SK-N-SH (cell line): Measurements from ENCODE around the gene GRK3. TPM values are rescaled to one million over a fixed set of nuclear protein-coding genes. Genes with fewer than 3 reads are reported as not detected.
A peak's percentile ranks its signal among the peaks of the same experiment; 100 is the strongest.

Source experiments
- CTCF ChIA-PET: fragments of 300-600, 350-600 bp; formaldehyde crosslinking; extraction: SDS; loops from one replicate; lab custom pipeline; 2021; lab: Yijun Ruan, JAX
- POLR2A ChIA-PET: fragments of 350-600 bp; sonication (Branson Sonifier 250); formaldehyde crosslinking; extraction: SDS; loops from one replicate; lab custom pipeline; 2020; ENCODE audit warnings: antibody characterized with exemption, inconsistent platforms; lab: Yijun Ruan, JAX
- DNase-seq: peaks from one replicate; pipeline ENCODE4 v3.0.0; 2012
- H2AFZ ChIP-seq: fragments of 200-600 bp; sonication (generic); 2 replicates; pipeline ENCODE4 v1.8.1; 2016; ENCODE audit warnings: antibody characterized with exemption, mild to moderate bottlenecking, low read depth
- H3F3A ChIP-seq: fragments of 200-600 bp; sonication (generic); replicated peaks from 2 replicates; pipeline ENCODE3; 2016; ENCODE audit warnings: antibody characterized with exemption, mild to moderate bottlenecking; ENCODE audit not compliant: insufficient read depth
- H3K27ac ChIP-seq, 2 experiments: fragments of 200-500 bp in 1 of 2; fragments of 200-600 bp in 1 of 2; sonication (Bioruptor generic) in 1 of 2; sonication (generic), shearing (Covaris generic) in 1 of 2; 2 replicates each; pipeline versions ENCODE4 v1.5.1 to v1.6.1; 2014 to 2016; ENCODE audit warnings: low read depth in 2 of 2, inconsistent platforms in 1 of 2, low read length in 1 of 2, mild to moderate bottlenecking in 1 of 2, mixed read lengths in 1 of 2
- H3K27me3 ChIP-seq: fragments of 200-600 bp; sonication (generic), shearing (Covaris generic); 2 replicates; pipeline ENCODE4 v1.6.1; 2016; ENCODE audit warnings: mixed run types; ENCODE audit not compliant: insufficient read depth
- H3K36me3 ChIP-seq, 2 experiments: fragments of 200-500 bp in 1 of 2; fragments of 200-600 bp in 1 of 2; sonication (Bioruptor generic) in 1 of 2; sonication (generic) in 1 of 2; replicated peaks in 1 of 2; 2 replicates each; pipeline versions ENCODE3 to v1.5.1; 2014 to 2016; ENCODE audit warnings: low read length in 1 of 2, mild to moderate bottlenecking in 1 of 2; ENCODE audit not compliant: insufficient read depth in 2 of 2, control insufficient read depth in 1 of 2
- H3K4me1 ChIP-seq, 2 experiments: fragments of 200-500 bp in 1 of 2; fragments of 200-600 bp in 1 of 2; sonication (Bioruptor generic) in 1 of 2; sonication (generic), shearing (Covaris generic) in 1 of 2; 2 replicates each; pipeline versions ENCODE4 v1.5.1 to v1.6.1; 2014 to 2016; ENCODE audit warnings: low read depth in 1 of 2, low read length in 1 of 2, mixed run types in 1 of 2; ENCODE audit not compliant: insufficient read depth in 2 of 2, control insufficient read depth in 1 of 2
- H3K4me2 ChIP-seq: fragments of 200-600 bp; sonication (generic), shearing (Covaris generic); 2 replicates; pipeline ENCODE4 v1.6.1; 2017; ENCODE audit warnings: mixed run types
- H3K4me3 ChIP-seq, 2 experiments: fragments of 200-500 bp in 1 of 2; fragments of 200-600 bp in 1 of 2; sonication (Bioruptor generic) in 1 of 2; sonication (generic), shearing (Covaris generic) in 1 of 2; 2 replicates each; pipeline versions ENCODE4 v1.5.1 to v1.8.1; 2014 to 2016; ENCODE audit warnings: low read depth in 2 of 2, inconsistent platforms in 1 of 2, low read length in 1 of 2, mild to moderate bottlenecking in 1 of 2, mixed read lengths in 1 of 2, moderate library complexity in 1 of 2
- H3K79me2 ChIP-seq: fragments of 200-600 bp; sonication (generic); 2 replicates; pipeline ENCODE4 v1.8.1; 2017; ENCODE audit warnings: mild to moderate bottlenecking; ENCODE audit not compliant: insufficient read depth
- H3K9ac ChIP-seq: fragments of 200-600 bp; sonication (generic); 2 replicates; pipeline ENCODE4 v1.6.1; 2017; ENCODE audit warnings: mixed run types
- H3K9me2 ChIP-seq: fragments of 200-600 bp; sonication (generic); 2 replicates; pipeline ENCODE4 v1.6.1; 2017; ENCODE audit warnings: mixed run types
- H3K9me3 ChIP-seq: fragments of 200-600 bp; sonication (generic); 2 replicates; pipeline ENCODE4 v1.6.1; 2017; ENCODE audit warnings: mixed run types, mild to moderate bottlenecking, moderate library complexity
- H4K20me1 ChIP-seq: fragments of 200-600 bp; sonication (generic); 2 replicates; pipeline ENCODE4 v1.6.1; 2017; ENCODE audit warnings: mild to moderate bottlenecking, mixed run types; ENCODE audit not compliant: insufficient read depth
- CHD2 ChIP-seq: fragments of 150-350 bp; IDR thresholded peaks from 2 replicates; pipeline ENCODE4 v1.6.1; 2018; ENCODE audit warnings: low read length; ENCODE audit not compliant: partially characterized antibody
- ELF1 ChIP-seq: IDR thresholded peaks from 2 replicates; pipeline ENCODE4 v1.4.0; 2012
- EP300 ChIP-seq, 2 experiments: IDR thresholded peaks; 2 replicates each; pipeline versions ENCODE4 v1.4.0 to v1.6.1; 2012; ENCODE audit warnings: borderline replicate concordance in 1 of 2, low read depth in 1 of 2, low read length in 1 of 2
- EZH2phosphoT487 ChIP-seq: fragments of 200-600 bp; sonication (generic); IDR thresholded peaks from 2 replicates; pipeline ENCODE4 v1.6.1; 2017; ENCODE audit warnings: low read depth, mixed run types, mild to moderate bottlenecking, antibody characterized with exemption, moderate library complexity, borderline replicate concordance
- FOSL2 ChIP-seq: IDR thresholded peaks from 2 replicates; pipeline ENCODE4 v1.4.0; 2012; ENCODE audit warnings: low read depth, mild to moderate bottlenecking, moderate library complexity, borderline replicate concordance
- FOXJ3 ChIP-seq: sonication (generic); formaldehyde crosslinking; IDR thresholded peaks from 2 replicates; pipeline ENCODE4 v1.5.1; 2020; ENCODE audit warnings: mild to moderate bottlenecking, missing genetic modification reagents
- FOXM1 ChIP-seq: IDR thresholded peaks from 2 replicates; pipeline ENCODE4 v1.4.0; 2012; ENCODE audit warnings: low read depth, mild to moderate bottlenecking
- GATA2 ChIP-seq: sonication (generic); formaldehyde crosslinking; IDR thresholded peaks from 2 replicates; pipeline ENCODE4 v1.5.0; 2020; ENCODE audit warnings: mild to moderate bottlenecking, missing genetic modification reagents
- MXI1 ChIP-seq: IDR thresholded peaks from 2 replicates; pipeline ENCODE4 v1.6.1; 2012; ENCODE audit warnings: mild to moderate bottlenecking, low read depth, low read length, improper control_type of control experiment
- NFIC ChIP-seq: IDR thresholded peaks from 2 replicates; pipeline ENCODE4 v1.4.0; 2012; ENCODE audit warnings: borderline replicate concordance
- RFX5 ChIP-seq: IDR thresholded peaks from 2 replicates; pipeline ENCODE4 v1.6.1; 2012; ENCODE audit warnings: mild to moderate bottlenecking, improper control_type of control experiment, low read length
- SIN3A ChIP-seq: IDR thresholded peaks from 2 replicates; pipeline ENCODE4 v1.6.1; 2012; ENCODE audit warnings: low read depth, mild to moderate bottlenecking, low read length, moderate library complexity, borderline replicate concordance
- SMC3 ChIP-seq: IDR thresholded peaks from 2 replicates; pipeline ENCODE4 v1.6.1; 2012; ENCODE audit warnings: low read depth, low read length, improper control_type of control experiment
- TAF1 ChIP-seq: IDR thresholded peaks from 2 replicates; pipeline ENCODE4 v1.6.1; 2012; ENCODE audit warnings: low read depth, mild to moderate bottlenecking, low read length, moderate library complexity, borderline replicate concordance
- WGBS: methylation state at CpG from one replicate; pipeline ENCODE4 v1.1.6; 2017; ENCODE audit warnings: low lambda C conversion rate; 5-methylcytosine and 5-hydroxymethylcytosine counted together
- polyA plus RNA-seq, 3 experiments: library from polyadenylated mRNA; depleted of rRNA; stranded (reverse); fragments of >200 nt; gene quantifications; 2 replicates each; pipeline ENCODE4 v1.2.3, GENCODE V29; 2012
- TF ChIP-seq, protein P1 (sequence below): IDR thresholded peaks from 2 replicates; pipeline ENCODE4 v1.4.0; 2012; ENCODE audit warnings: low read depth
- TF ChIP-seq, protein P2 (sequence below): fragments of 150-350 bp; IDR thresholded peaks from 2 replicates; pipeline ENCODE4 v1.6.1; 2017; ENCODE audit warnings: antibody characterized with exemption, low read length, low read depth, borderline replicate concordance
- TF ChIP-seq, protein P3 (sequence below): IDR thresholded peaks from 2 replicates; pipeline ENCODE4 v1.6.1; 2012; ENCODE audit warnings: mild to moderate bottlenecking, low read depth, low read length, moderate library complexity
- TF ChIP-seq, protein P4 (sequence below): fragments of 200-600 bp; sonication (generic); IDR thresholded peaks from 2 replicates; pipeline ENCODE4 v1.6.1; 2017; ENCODE audit warnings: antibody characterized with exemption, mild to moderate bottlenecking, moderate library complexity

Gene GRK3
- polyA plus RNA-seq, 1 of the 3 experiments (the other 2 are of a cell fraction), result 1.3 TPM

DNA sequence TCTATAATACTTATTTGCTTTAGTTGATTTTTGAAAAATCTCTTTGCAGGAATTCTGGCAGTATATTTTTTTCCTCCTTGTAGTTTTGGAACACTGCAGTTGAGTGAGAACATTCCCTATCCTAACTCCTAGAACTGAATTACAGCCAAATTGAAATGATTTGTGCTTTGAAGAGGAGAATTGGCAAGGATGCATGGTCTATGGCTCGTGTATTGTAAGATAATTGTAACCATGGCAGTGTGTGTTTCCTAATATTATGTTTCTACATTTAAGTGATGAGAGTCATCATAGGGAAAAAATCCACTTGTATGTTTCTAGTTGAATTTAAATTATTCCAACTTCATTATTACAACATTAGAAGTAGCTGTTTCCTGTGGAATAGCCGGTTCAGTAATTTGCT lies 96.6 kb downstream of the GRK3 start:
- peak; percentile 31 for DNase-seq
- WGBS, result 16% methylated on average over 2 of the region's 2 CpGs
- no peak overlapping the region for H3K4me2 ChIP-seq
- H3K4me3 ChIP-seq, result no peak overlapping the region
- no peaks in the 10 kb centered on the region for H4K20me1 ChIP-seq
- no peaks in the 10 kb centered on the region for H3K9me3 ChIP-seq
- ChIA-PET POLR2A (no interaction called here), CTCF (no interaction called here)
- 0 out of 4 replicates have a peak, but pooled peaks of 1 of the 2 experiments have one; percentile 7 for TF ChIP-seq EP300 (IDR thresholded peaks at IDR 0.05; ENCODE audit: borderline replicate concordance in 1 of 2, low read depth in 1 of 2, low read length in 1 of 2)
- no peak for TF ChIP-seq SMC3
- no peaks in the 10 kb centered on the region for H3K9me2 ChIP-seq
- peaks cover 0 to 17% of the 10 kb centered on the region in 2 experiments; a peak in 2 of 4 replicates for H3K4me1 ChIP-seq
- peaks cover 0 to 5% of the 10 kb centered on the region in 2 experiments for H3K36me3 ChIP-seq
- H3K27ac ChIP-seq, result peak overlapping the region in 1 of 2 experiments; percentile 81; a peak in 2 of 4 replicates
- H3K9ac ChIP-seq, result no peak overlapping the region
- H3K79me2 ChIP-seq, result no peaks in the 10 kb centered on the region; the same call in 1 of the 2 replicates
- no peaks in the 10 kb centered on the region for H3F3A ChIP-seq
- no peak overlapping the region for H2AFZ ChIP-seq
- H3K27me3 ChIP-seq, result no peaks in the 10 kb centered on the region

DNA sequence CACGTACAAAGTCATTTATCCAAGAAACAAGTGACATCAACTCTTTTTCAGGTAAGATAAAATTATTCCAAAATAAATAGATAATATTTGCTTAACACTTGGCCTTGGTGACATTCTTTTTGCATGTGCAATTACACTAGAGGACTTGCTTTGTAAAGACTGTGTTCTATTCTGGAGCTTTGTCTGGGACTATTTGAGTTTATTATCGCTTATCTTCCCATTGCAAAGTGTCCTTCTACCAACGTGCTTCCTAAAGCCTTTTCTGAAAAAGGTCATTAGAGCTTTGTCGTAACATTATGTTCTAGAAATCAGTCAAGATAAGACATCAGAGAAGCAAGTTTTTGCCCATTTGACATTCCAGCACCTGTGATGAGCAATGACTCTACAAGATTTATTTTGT lies 99.2 kb downstream of the GRK3 start:
- H3K4me3 ChIP-seq, result no peak overlapping the region
- TF ChIP-seq GATA2 (CRISPR knock-in tag) (no peak), FOXM1 (no peak), CHD2 (no peak), FOXJ3 (CRISPR knock-in tag) (no peak), NFIC (no peak), RFX5 (no peak), FOSL2 (no peak), MXI1 (no peak), EP300 (IDR thresholded peaks at IDR 0.05; ENCODE audit: borderline replicate concordance in 1 of 2, low read depth in 1 of 2, low read length in 1 of 2) (no peak), ELF1 (no peak), EZH2phosphoT487 (no peak), SIN3A (no peak), TAF1 (no peak)
- TF ChIP-seq, protein P1, sequence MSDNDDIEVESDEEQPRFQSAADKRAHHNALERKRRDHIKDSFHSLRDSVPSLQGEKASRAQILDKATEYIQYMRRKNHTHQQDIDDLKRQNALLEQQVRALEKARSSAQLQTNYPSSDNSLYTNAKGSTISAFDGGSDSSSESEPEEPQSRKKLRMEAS, result no peak
- TF ChIP-seq, protein P2, sequence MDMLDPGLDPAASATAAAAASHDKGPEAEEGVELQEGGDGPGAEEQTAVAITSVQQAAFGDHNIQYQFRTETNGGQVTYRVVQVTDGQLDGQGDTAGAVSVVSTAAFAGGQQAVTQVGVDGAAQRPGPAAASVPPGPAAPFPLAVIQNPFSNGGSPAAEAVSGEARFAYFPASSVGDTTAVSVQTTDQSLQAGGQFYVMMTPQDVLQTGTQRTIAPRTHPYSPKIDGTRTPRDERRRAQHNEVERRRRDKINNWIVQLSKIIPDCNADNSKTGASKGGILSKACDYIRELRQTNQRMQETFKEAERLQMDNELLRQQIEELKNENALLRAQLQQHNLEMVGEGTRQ, result no peak
- TF ChIP-seq, protein P3, sequence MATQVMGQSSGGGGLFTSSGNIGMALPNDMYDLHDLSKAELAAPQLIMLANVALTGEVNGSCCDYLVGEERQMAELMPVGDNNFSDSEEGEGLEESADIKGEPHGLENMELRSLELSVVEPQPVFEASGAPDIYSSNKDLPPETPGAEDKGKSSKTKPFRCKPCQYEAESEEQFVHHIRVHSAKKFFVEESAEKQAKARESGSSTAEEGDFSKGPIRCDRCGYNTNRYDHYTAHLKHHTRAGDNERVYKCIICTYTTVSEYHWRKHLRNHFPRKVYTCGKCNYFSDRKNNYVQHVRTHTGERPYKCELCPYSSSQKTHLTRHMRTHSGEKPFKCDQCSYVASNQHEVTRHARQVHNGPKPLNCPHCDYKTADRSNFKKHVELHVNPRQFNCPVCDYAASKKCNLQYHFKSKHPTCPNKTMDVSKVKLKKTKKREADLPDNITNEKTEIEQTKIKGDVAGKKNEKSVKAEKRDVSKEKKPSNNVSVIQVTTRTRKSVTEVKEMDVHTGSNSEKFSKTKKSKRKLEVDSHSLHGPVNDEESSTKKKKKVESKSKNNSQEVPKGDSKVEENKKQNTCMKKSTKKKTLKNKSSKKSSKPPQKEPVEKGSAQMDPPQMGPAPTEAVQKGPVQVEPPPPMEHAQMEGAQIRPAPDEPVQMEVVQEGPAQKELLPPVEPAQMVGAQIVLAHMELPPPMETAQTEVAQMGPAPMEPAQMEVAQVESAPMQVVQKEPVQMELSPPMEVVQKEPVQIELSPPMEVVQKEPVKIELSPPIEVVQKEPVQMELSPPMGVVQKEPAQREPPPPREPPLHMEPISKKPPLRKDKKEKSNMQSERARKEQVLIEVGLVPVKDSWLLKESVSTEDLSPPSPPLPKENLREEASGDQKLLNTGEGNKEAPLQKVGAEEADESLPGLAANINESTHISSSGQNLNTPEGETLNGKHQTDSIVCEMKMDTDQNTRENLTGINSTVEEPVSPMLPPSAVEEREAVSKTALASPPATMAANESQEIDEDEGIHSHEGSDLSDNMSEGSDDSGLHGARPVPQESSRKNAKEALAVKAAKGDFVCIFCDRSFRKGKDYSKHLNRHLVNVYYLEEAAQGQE, result no peak
- TF ChIP-seq, protein P4, sequence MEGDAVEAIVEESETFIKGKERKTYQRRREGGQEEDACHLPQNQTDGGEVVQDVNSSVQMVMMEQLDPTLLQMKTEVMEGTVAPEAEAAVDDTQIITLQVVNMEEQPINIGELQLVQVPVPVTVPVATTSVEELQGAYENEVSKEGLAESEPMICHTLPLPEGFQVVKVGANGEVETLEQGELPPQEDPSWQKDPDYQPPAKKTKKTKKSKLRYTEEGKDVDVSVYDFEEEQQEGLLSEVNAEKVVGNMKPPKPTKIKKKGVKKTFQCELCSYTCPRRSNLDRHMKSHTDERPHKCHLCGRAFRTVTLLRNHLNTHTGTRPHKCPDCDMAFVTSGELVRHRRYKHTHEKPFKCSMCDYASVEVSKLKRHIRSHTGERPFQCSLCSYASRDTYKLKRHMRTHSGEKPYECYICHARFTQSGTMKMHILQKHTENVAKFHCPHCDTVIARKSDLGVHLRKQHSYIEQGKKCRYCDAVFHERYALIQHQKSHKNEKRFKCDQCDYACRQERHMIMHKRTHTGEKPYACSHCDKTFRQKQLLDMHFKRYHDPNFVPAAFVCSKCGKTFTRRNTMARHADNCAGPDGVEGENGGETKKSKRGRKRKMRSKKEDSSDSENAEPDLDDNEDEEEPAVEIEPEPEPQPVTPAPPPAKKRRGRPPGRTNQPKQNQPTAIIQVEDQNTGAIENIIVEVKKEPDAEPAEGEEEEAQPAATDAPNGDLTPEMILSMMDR, result no peak
- DNase-seq, result no peak
- H3K9ac ChIP-seq, result no peak overlapping the region
- H3K4me2 ChIP-seq, result no peak overlapping the region
- no peak overlapping the region; a peak in 1 of 4 replicates for H3K27ac ChIP-seq
- H3K36me3 ChIP-seq, result peaks cover 0 to 7% of the 10 kb centered on the region in 2 experiments
- H2AFZ ChIP-seq, result no peak overlapping the region
- WGBS, result 74% methylated on average over 4 of the region's 4 CpGs
- no peaks in the 10 kb centered on the region for H3K79me2 ChIP-seq
- no peaks in the 10 kb centered on the region for H3F3A ChIP-seq
- H4K20me1 ChIP-seq, result no peaks in the 10 kb centered on the region
- CTCF ChIA-PET, result interaction anchor here (1.1 kb wide), 1 partner anchor 15 kb away, joined by 3 read pairs; no protein-coding TSS in a partner anchor
- POLR2A ChIA-PET, result no interaction called here
- peaks cover 5 to 38% of the 10 kb centered on the region in 2 experiments; a peak in 3 of 4 replicates for H3K4me1 ChIP-seq
- no peaks in the 10 kb centered on the region for H3K27me3 ChIP-seq
- H3K9me2 ChIP-seq, result no peaks in the 10 kb centered on the region
- no peaks in the 10 kb centered on the region for H3K9me3 ChIP-seq
